Nephron progenitor cell (in vitro differentiated cells): ENCODE data around the gene MEF2D.
A peak's percentile ranks its signal among the peaks of the same experiment; 100 is the strongest.

Experiments
- DNase-seq: peaks from one replicate; pipeline ENCODE4 v3.0.0; 2021
- H3K27ac Mint-ChIP-seq: 2 replicates; pipeline ENCODE4 v1.8.0; 2021; ENCODE audit warnings: mild to moderate bottlenecking, moderate library complexity, mixed read lengths
- H3K27me3 Mint-ChIP-seq: 2 replicates; pipeline ENCODE4 v1.8.0; 2021; ENCODE audit warnings: mild to moderate bottlenecking, low read depth, mixed read lengths; ENCODE audit not compliant: poor library complexity
- H3K36me3 Mint-ChIP-seq: 2 replicates; pipeline ENCODE4 v1.8.0; 2021; ENCODE audit warnings: low read depth, mixed read lengths
- H3K4me1 Mint-ChIP-seq: 2 replicates; pipeline ENCODE4 v1.8.0; 2021; ENCODE audit warnings: mixed read lengths
- H3K4me3 Mint-ChIP-seq: 2 replicates; pipeline ENCODE4 v1.8.0; 2021; ENCODE audit warnings: mild to moderate bottlenecking, moderate library complexity, mixed read lengths
- H3K9me3 Mint-ChIP-seq: 2 replicates; pipeline ENCODE4 v1.8.0; 2021; ENCODE audit warnings: mild to moderate bottlenecking, moderate library complexity, mixed read lengths
- CTCF ChIP-seq: fragments of 200-600 bp; sonication (generic); IDR thresholded peaks from 2 replicates; pipeline ENCODE4 v1.5.0; 2021; ENCODE audit warnings: antibody characterized with exemption

The MEF2D gene

GRCh38 chr1:156513185-156513584 lies 12.6 kb upstream of the MEF2D start:
- DNase-seq = no peak
- Mint-ChIP-seq H3K27ac (no peak overlapping the region), H3K4me3 (no peak overlapping the region), H3K4me1 (peaks cover 28% of the 10 kb centered on the region), H3K27me3 (peaks cover 21% of the 10 kb centered on the region), H3K9me3 (no peaks in the 10 kb centered on the region), H3K36me3 (no peaks in the 10 kb centered on the region)
- no peak for TF ChIP-seq CTCF

DNA sequence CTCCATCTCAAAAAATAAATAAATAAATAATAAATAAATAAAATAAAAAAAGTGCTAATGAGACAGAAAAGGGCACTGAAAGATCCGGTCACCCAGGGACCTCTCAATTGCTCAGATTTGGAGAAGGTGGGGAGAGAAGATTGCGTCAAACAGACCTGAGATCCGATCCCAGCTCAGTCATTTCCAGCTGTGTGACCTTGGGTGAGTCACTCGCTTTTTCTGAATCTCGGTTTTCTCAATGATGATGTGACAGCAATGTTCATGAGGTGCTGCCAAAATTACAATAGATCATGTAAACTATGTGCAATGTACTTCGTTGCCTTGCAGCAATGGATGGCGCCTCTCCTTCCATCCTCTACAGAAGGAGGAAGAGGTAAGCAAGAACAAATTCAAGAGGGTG lies 11.1 kb upstream of the MEF2D start:
- Mint-ChIP-seq H3K4me1 (peaks cover 33% of the 10 kb centered on the region), H3K27me3 (peaks cover 21% of the 10 kb centered on the region), H3K27ac (peak overlapping the region; percentile 51), H3K4me3 (no peak overlapping the region), H3K9me3 (no peaks in the 10 kb centered on the region), H3K36me3 (no peaks in the 10 kb centered on the region)
- TF ChIP-seq CTCF = no peak
- DNase-seq = no peak

DNA sequence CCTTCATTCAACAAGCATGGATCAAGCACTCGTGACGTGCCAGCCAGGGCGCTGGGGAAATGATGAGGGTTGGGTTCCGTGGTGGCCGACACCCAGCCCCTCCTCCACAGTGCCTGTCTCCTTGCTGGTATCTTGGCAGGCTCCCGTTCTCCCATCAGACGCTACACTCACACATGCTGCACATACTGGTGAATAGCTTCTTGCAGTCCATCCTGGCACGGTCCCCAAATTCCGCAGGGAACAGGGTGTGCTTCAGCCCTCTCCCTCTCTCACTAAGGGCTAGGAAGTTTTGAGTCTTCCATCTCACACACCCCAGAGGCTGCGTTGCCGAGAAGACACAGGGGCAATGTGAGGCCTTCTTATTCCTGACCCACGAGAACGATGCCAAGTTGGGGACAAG lies 10.1 kb upstream of the MEF2D start:
- no peak for DNase-seq
- TF ChIP-seq CTCF = no peak
- Mint-ChIP-seq H3K27ac (no peak overlapping the region), H3K4me1 (peaks cover 37% of the 10 kb centered on the region), H3K9me3 (no peaks in the 10 kb centered on the region), H3K36me3 (no peaks in the 10 kb centered on the region), H3K27me3 (peaks cover 21% of the 10 kb centered on the region), H3K4me3 (no peak overlapping the region)

- H3K4me3 Mint-ChIP-seq = peak overlapping the region; percentile 16
- no peak for DNase-seq
- TF ChIP-seq CTCF = no peak
- H3K4me1 Mint-ChIP-seq = peaks cover 49% of the 10 kb centered on the region
- H3K27me3 Mint-ChIP-seq = peaks cover 21% of the 10 kb centered on the region
- no peaks in the 10 kb centered on the region for H3K36me3 Mint-ChIP-seq
- no peaks in the 10 kb centered on the region for H3K9me3 Mint-ChIP-seq
- H3K27ac Mint-ChIP-seq = no peak overlapping the region
Observed at GRCh38 chr1:156509424-156510034, 9.0 kb upstream of the MEF2D start.

DNA sequence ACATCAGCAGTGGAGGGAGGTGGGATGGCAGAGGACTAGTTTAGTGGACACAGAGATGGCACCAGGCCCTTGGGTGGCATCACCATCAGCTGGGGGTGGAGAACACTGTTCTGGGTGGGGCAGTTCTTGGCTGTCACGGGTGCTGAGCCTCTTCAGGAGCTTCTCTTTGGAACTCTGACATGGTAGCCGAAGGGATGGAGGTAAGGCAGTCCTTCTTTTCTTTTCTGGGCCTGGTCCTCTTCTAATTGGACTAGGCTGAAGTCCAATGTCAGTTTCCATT lies 8.3 kb upstream of the MEF2D start:
- Mint-ChIP-seq H3K9me3 (no peaks in the 10 kb centered on the region), H3K27ac (no peak overlapping the region), H3K4me3 (no peak overlapping the region), H3K4me1 (peaks cover 55% of the 10 kb centered on the region), H3K27me3 (peaks cover 21% of the 10 kb centered on the region), H3K36me3 (no peaks in the 10 kb centered on the region)
- DNase-seq = no peak
- no peak for TF ChIP-seq CTCF

- no peak overlapping the region for H3K27ac Mint-ChIP-seq
- no peaks in the 10 kb centered on the region for H3K36me3 Mint-ChIP-seq
- TF ChIP-seq CTCF = no peak
- peaks cover 21% of the 10 kb centered on the region for H3K27me3 Mint-ChIP-seq
- H3K9me3 Mint-ChIP-seq = no peaks in the 10 kb centered on the region
- no peak overlapping the region for H3K4me3 Mint-ChIP-seq
- peaks cover 61% of the 10 kb centered on the region for H3K4me1 Mint-ChIP-seq
- no peak for DNase-seq
Observed at GRCh38 chr1:156508205-156508954, 7.8 kb upstream of the MEF2D start.
